ENCODE measurements around the gene PRSS21.

The PRSS21 gene

GRCh38 chr16:2841606-2842339, 24.7 kb downstream of the PRSS21 start:
- TF ChIP-seq, protein P1, sequence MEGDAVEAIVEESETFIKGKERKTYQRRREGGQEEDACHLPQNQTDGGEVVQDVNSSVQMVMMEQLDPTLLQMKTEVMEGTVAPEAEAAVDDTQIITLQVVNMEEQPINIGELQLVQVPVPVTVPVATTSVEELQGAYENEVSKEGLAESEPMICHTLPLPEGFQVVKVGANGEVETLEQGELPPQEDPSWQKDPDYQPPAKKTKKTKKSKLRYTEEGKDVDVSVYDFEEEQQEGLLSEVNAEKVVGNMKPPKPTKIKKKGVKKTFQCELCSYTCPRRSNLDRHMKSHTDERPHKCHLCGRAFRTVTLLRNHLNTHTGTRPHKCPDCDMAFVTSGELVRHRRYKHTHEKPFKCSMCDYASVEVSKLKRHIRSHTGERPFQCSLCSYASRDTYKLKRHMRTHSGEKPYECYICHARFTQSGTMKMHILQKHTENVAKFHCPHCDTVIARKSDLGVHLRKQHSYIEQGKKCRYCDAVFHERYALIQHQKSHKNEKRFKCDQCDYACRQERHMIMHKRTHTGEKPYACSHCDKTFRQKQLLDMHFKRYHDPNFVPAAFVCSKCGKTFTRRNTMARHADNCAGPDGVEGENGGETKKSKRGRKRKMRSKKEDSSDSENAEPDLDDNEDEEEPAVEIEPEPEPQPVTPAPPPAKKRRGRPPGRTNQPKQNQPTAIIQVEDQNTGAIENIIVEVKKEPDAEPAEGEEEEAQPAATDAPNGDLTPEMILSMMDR (conservative IDR thresholded peaks at IDR 0.05; ENCODE audit: low read depth, low read length), result no peak
- peak overlapping the region; percentile 22 for H3K4me3 ChIP-seq (ENCODE audit: low read length)
- DNase-seq (ENCODE audit: low read depth), result no peak

DNA sequence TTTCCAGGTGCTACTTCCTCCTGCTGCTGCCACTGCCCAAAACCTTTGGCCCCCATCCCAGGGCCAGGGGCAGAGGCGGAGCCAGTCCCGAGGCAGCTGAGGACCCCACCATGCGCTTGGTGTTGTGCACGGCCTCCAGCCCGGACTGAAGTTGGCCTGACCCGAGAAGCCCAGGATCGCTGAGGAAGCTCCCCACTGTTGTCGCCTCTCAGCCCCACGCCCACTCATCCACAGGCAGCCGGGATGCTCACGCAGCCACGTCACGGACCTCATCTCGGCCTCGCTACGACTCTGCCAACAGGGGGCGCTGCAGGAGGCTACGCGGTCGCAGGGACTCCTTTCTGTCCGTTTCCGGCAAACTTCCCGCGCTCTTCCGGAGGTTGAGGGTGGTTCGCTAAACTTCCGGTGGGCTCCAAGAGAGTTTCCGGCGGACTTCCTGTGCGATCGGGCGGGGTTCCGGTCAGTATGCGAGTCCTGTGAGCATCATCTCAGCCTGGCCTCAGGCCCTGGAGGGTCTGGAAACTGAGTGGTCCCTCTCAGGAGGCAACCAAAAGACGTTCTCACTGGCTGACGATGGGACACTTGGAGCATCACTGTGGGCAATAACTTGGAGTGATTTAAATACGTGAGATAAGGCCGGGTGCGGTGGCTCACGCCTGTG, 25.4 kb downstream of the PRSS21 start:
- TF ChIP-seq, protein P1 (conservative IDR thresholded peaks at IDR 0.05; ENCODE audit: low read depth, low read length), result peak; percentile 64
- H3K4me3 ChIP-seq (ENCODE audit: low read length), result peak overlapping the region; percentile 22
- DNase-seq (ENCODE audit: low read depth), result no peak

- TF ChIP-seq, protein P1 (conservative IDR thresholded peaks at IDR 0.05; ENCODE audit: low read depth, low read length), result no peak
- DNase-seq (ENCODE audit: low read depth), result no peak
- no peak overlapping the region for H3K4me3 ChIP-seq (ENCODE audit: low read length)
Measured at GRCh38 chr16:2843526-2843925, 26.5 kb downstream of the PRSS21 start.

DNA sequence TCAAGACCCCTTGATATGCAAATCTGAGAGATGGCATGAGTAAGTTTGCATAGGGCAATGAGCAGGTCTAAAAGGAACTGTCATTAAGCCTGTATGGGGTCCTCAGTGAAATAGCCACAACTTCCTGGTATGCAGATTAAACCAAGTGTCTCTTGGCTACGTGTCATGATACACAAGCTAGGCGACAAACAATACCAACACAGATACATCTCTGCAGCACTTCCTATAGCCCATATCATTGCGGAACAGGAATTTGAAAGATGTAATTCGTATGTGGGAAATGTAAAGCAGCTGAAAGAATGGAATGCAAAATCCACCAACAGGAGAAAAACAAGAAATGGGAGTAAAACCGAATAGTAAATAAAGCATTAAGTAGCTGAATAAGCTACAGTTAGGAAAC, 28.1 kb downstream of the PRSS21 start:
- TF ChIP-seq, protein P1 (conservative IDR thresholded peaks at IDR 0.05; ENCODE audit: low read depth, low read length), result no peak
- DNase-seq (ENCODE audit: low read depth), result no peak

GRCh38 chr16:2846511-2847310, 29.7 kb downstream of the PRSS21 start:
- DNase-seq (ENCODE audit: low read depth), result peak; percentile 83
- TF ChIP-seq, protein P1 (conservative IDR thresholded peaks at IDR 0.05; ENCODE audit: low read depth, low read length), result no peak
- no peak overlapping the region for H3K4me3 ChIP-seq (ENCODE audit: low read length)

More for the DNA sequence above, 28.1 kb downstream of the PRSS21 start:
- no peak overlapping the region for H3K4me3 ChIP-seq (ENCODE audit: low read length)

GRCh38 chr16:2848933-2849725, 32.1 kb downstream of the PRSS21 start:
- TF ChIP-seq, protein P1 (conservative IDR thresholded peaks at IDR 0.05; ENCODE audit: low read depth, low read length), result no peak
- no peak overlapping the region for H3K4me3 ChIP-seq (ENCODE audit: low read length)
- no peak for DNase-seq (ENCODE audit: low read depth)
